SU-DHL-6 (cell line): ENCODE data around the gene PIGB.
"Not testable (repeated sequence)": the region's sequence is repeated elsewhere in the genome, so short reads cannot be mapped to it uniquely, and the experiment has no call there.

ENCODE experiments used
- H2AFZ ChIP-seq: fragments of 200-600 bp; sonication (generic); 2 replicates; pipeline ENCODE4 v1.6.1; 2014; ENCODE audit warnings: low read depth, mild to moderate bottlenecking, moderate library complexity, mixed read lengths, antibody characterized with exemption, low read length; ENCODE audit not compliant: severe bottlenecking
- H3F3A ChIP-seq: fragments of 200-600 bp; shearing (Covaris generic); 2 replicates; pipeline ENCODE4 v1.6.0; 2016; ENCODE audit warnings: antibody characterized with exemption, mild to moderate bottlenecking; ENCODE audit not compliant: insufficient read depth
- H3K27ac ChIP-seq: fragments of 200-600 bp; sonication (generic); 2 replicates; pipeline ENCODE4 v1.5.1; 2016; ENCODE audit warnings: low read depth, mild to moderate bottlenecking, low read length, moderate library complexity, mixed read lengths
- H3K27me3 ChIP-seq: fragments of 200-600 bp; sonication (generic), shearing (Covaris generic); 2 replicates; pipeline ENCODE4 v1.6.0; 2014; ENCODE audit warnings: mild to moderate bottlenecking, low read length
- H3K36me3 ChIP-seq: fragments of 200-600 bp; sonication (generic); 2 replicates; pipeline ENCODE4 v1.6.1; 2014; ENCODE audit warnings: mild to moderate bottlenecking, low read length, mixed read lengths
- H3K4me2 ChIP-seq: fragments of 300-600, 200-600 bp; shearing (Covaris generic), sonication (generic); 2 replicates; pipeline ENCODE4 v1.6.0; 2014; ENCODE audit warnings: low read length, low read depth, mild to moderate bottlenecking; ENCODE audit not compliant: poor library complexity, severe bottlenecking
- H3K4me3 ChIP-seq: fragments of 200-600 bp; sonication (generic); 2 replicates; pipeline ENCODE4 v1.5.1; 2014; ENCODE audit warnings: antibody characterized with exemption, low read length, mild to moderate bottlenecking, mixed read lengths; ENCODE audit not compliant: insufficient read depth, poor library complexity, severe bottlenecking
- H3K79me2 ChIP-seq: fragments of 200-600 bp; sonication (generic); 2 replicates; pipeline ENCODE4 v1.6.1; 2014; ENCODE audit warnings: mild to moderate bottlenecking, low read length, moderate library complexity; ENCODE audit not compliant: insufficient read depth
- H3K9ac ChIP-seq: fragments of 200-600 bp; sonication (generic); 2 replicates; pipeline ENCODE4 v1.7.0; 2014; ENCODE audit warnings: mild to moderate bottlenecking, low read length
- H3K9me2 ChIP-seq: fragments of 200-600 bp; sonication (generic); replicated peaks from 2 replicates; pipeline ENCODE4 v1.6.1; 2014; ENCODE audit warnings: low read length; ENCODE audit not compliant: insufficient read depth
- H3K9me3 ChIP-seq: fragments of 200-600 bp; sonication (generic); 2 replicates; pipeline ENCODE4 v1.6.1; 2014; ENCODE audit warnings: low read length, mixed read lengths; ENCODE audit not compliant: insufficient read depth
- H4K20me1 ChIP-seq: fragments of 200-600 bp; sonication (generic); 2 replicates; pipeline ENCODE4 v1.6.1; 2014; ENCODE audit warnings: low read depth, mild to moderate bottlenecking, antibody characterized with exemption, low read length, moderate library complexity, mixed read lengths
- EZH2phosphoT487 ChIP-seq: fragments of 200-600 bp; sonication (generic), shearing (Covaris generic); conservative IDR thresholded peaks from 2 replicates; pipeline ENCODE4 v1.6.1; 2018; ENCODE audit warnings: mild to moderate bottlenecking, antibody characterized with exemption, low read length, moderate library complexity, mixed read lengths
- TF ChIP-seq, protein P1 (sequence below): fragments of 200-600 bp; sonication (generic); IDR thresholded peaks from one replicate; pipeline ENCODE4 v1.5.1; 2017; ENCODE audit warnings: antibody characterized with exemption, mild to moderate bottlenecking, low read length, moderate library complexity; ENCODE audit not compliant: insufficient read depth, poor library complexity, severe bottlenecking

Gene PIGB

DNA sequence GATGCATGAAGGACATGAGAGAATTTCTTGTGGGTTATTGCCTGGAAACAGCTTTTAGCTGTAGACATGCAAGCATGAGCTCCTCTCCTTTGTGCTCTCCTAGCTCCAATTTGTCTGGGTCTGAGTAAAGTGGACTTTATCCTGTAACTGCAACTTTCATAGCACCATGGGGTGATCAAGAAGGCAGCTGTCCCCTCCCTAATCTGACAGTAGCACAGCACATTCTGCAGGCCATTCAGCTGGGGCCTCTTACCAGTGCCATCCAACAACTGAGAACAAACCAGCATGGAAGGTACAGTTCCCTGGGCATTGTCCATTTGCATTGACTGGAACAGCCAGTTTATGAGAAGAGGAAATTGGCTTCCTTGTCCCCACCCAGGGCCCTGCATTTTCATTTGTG lies 21.7 kb upstream of the PIGB start:
- H3K4me3 ChIP-seq: no peak overlapping the region

GRCh38 chr15:55302801-55303200 lies 16.2 kb upstream of the PIGB start:
- H2AFZ ChIP-seq, H3K4me2 ChIP-seq, H3K9me3 ChIP-seq, H3K27ac ChIP-seq, H3F3A ChIP-seq, H3K79me2 ChIP-seq, H3K36me3 ChIP-seq, H3K9ac ChIP-seq, H3K27me3 ChIP-seq, H4K20me1 ChIP-seq, H3K9me2 ChIP-seq, H3K4me3 ChIP-seq: not testable (repeated sequence)

More for the DNA sequence above, 21.7 kb upstream of the PIGB start:
- Histone ChIP-seq H3K4me2 (no peak overlapping the region), H3K36me3 (no peaks in the 10 kb centered on the region), H2AFZ (no peak overlapping the region), H3K9me2 (no peaks in the 10 kb centered on the region), H3K9me3 (no peaks in the 10 kb centered on the region), H3K79me2 (no peaks in the 10 kb centered on the region), H4K20me1 (no peaks in the 10 kb centered on the region), H3K27me3 (no peaks in the 10 kb centered on the region), H3K9ac (no peak overlapping the region), H3K27ac (no peak overlapping the region), H3F3A (no peaks in the 10 kb centered on the region)
- TF ChIP-seq, protein P1, sequence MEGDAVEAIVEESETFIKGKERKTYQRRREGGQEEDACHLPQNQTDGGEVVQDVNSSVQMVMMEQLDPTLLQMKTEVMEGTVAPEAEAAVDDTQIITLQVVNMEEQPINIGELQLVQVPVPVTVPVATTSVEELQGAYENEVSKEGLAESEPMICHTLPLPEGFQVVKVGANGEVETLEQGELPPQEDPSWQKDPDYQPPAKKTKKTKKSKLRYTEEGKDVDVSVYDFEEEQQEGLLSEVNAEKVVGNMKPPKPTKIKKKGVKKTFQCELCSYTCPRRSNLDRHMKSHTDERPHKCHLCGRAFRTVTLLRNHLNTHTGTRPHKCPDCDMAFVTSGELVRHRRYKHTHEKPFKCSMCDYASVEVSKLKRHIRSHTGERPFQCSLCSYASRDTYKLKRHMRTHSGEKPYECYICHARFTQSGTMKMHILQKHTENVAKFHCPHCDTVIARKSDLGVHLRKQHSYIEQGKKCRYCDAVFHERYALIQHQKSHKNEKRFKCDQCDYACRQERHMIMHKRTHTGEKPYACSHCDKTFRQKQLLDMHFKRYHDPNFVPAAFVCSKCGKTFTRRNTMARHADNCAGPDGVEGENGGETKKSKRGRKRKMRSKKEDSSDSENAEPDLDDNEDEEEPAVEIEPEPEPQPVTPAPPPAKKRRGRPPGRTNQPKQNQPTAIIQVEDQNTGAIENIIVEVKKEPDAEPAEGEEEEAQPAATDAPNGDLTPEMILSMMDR: no peak
- no peak for TF ChIP-seq EZH2phosphoT487

DNA sequence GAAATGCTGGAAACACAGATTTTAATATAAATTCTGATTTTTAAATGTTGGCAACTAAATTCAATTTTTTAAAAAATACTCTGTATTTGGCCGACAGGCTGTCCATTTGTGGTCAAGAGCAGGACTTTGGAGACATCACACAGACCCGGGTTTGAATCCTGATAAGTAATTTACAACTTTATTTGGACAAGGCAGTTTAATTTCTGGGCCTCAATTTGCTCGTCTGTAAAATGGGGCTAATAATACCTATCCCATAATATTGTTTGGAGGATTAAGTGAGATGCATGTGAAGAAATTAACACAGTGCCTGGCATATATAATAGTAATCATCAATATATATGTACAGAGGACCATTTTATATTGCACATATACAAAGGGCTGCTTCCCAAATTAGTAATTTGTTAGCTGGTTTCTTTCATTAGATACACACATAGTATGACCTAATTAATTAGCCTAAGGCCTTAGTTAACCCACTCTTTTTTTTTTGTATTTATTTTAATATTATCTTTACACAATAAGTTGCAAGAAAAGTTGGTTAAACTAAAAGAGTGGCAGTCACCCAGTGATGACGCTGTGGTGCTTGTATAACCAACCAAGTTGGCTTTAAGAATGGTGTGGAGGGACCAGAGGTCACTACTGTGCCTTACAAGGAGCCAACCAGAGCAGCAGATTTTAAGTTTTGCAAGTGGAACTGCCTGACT lies 665 bp downstream of the PIGB start:
- TF ChIP-seq, protein P1: no peak
- TF ChIP-seq EZH2phosphoT487: no peak
- H3K9ac ChIP-seq: peak overlapping the region; percentile 68
- H3K4me2 ChIP-seq: peak overlapping the region; percentile 100
- H3K4me3 ChIP-seq: peak overlapping the region; percentile 99
- peaks cover 68% of the 10 kb centered on the region for H3K79me2 ChIP-seq
- no peaks in the 10 kb centered on the region for H4K20me1 ChIP-seq
- no peaks in the 10 kb centered on the region for H3K36me3 ChIP-seq
- H3K9me3 ChIP-seq: no peaks in the 10 kb centered on the region
- H2AFZ ChIP-seq: peak overlapping the region; percentile 74
- peaks cover 14% of the 10 kb centered on the region; the same call in 1 of the 2 replicates for H3F3A ChIP-seq
- H3K27ac ChIP-seq: peak overlapping the region; percentile 71
- H3K9me2 ChIP-seq: no peaks in the 10 kb centered on the region
- H3K27me3 ChIP-seq: no peaks in the 10 kb centered on the region

DNA sequence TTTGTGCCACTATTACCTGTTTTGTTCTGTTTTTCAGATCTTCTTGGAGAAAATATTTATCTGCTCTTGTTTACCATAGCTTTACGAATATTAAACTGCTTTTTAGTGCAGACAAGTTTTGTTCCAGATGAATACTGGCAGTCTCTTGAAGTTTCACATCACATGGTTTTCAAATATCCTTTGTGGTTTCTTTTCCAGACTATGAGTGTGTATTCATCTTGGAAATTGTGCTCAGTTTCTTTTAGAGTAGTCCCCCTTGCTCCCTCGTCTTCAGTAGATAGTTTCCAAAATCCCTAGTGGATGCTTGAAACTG lies 1.2 kb downstream of the PIGB start:
- Histone ChIP-seq H3K27me3 (no peaks in the 10 kb centered on the region), H3K9me3 (no peaks in the 10 kb centered on the region), H3K27ac (peak overlapping the region; percentile 71), H3K4me2 (peak overlapping the region; percentile 100), H3F3A (peaks cover 14% of the 10 kb centered on the region; the same call in 1 of the 2 replicates), H4K20me1 (no peaks in the 10 kb centered on the region), H3K9me2 (no peaks in the 10 kb centered on the region), H3K4me3 (peak overlapping the region; percentile 99), H2AFZ (peak overlapping the region; percentile 74), H3K9ac (peak overlapping the region; percentile 68), H3K36me3 (no peaks in the 10 kb centered on the region), H3K79me2 (peaks cover 71% of the 10 kb centered on the region)
- TF ChIP-seq, protein P1: no peak
- TF ChIP-seq EZH2phosphoT487: no peak
